ENCODE data around the gene TMPRSS6. TPM values are rescaled to one million over a fixed set of nuclear protein-coding genes. Genes with fewer than 3 reads are reported as not detected.

The TMPRSS6 gene
- total RNA-seq, 4 donors from 2014 or later = not detected

- TF ChIP-seq CTCF (IDR thresholded peaks at IDR 0.05; ENCODE audit: low read depth) = no peak
These were observed 39.8 kb downstream of the TMPRSS6 start for GRCh38 chr22:37069719-37070118.

- no peak for TF ChIP-seq CTCF (IDR thresholded peaks at IDR 0.05; ENCODE audit: low read depth)
These were observed 40.2 kb downstream of the TMPRSS6 start for GRCh38 chr22:37069319-37069718.

- no peak for TF ChIP-seq CTCF (IDR thresholded peaks at IDR 0.05; ENCODE audit: low read depth)
These were observed 40.7 kb downstream of the TMPRSS6 start for GRCh38 chr22:37068859-37069258.

GRCh38 chr22:37067428-37067827 lies 42.1 kb downstream of the TMPRSS6 start:
- no peak for TF ChIP-seq CTCF (IDR thresholded peaks at IDR 0.05; ENCODE audit: low read depth)

GRCh38 chr22:37065961-37066360 lies 43.6 kb downstream of the TMPRSS6 start:
- TF ChIP-seq CTCF (IDR thresholded peaks at IDR 0.05; ENCODE audit: low read depth) = no peak

- no peak for TF ChIP-seq CTCF (IDR thresholded peaks at IDR 0.05; ENCODE audit: low read depth)
These were observed 44.3 kb downstream of the TMPRSS6 start for GRCh38 chr22:37065180-37065579.

- no peak for TF ChIP-seq CTCF (IDR thresholded peaks at IDR 0.05; ENCODE audit: low read depth)
These were observed 45.0 kb downstream of the TMPRSS6 start for GRCh38 chr22:37064553-37064952.

All from subcutaneous adipose tissue (tissue), 4 donors.